Mesendoderm (in vitro differentiated cells): Measurements from ENCODE around the gene FUS.

Experiments
- DNase-seq: peaks from one replicate; pipeline ENCODE4 v3.0.0; 2013
- H2AK5ac ChIP-seq: 2 replicates; pipeline ENCODE4 v1.6.1; 2013; ENCODE audit warnings: low read length, inconsistent platforms
- H2BK120ac ChIP-seq: 2 replicates; pipeline ENCODE4 v1.6.1; 2013; ENCODE audit warnings: low read depth, mild to moderate bottlenecking, low read length, moderate library complexity, mixed read lengths
- H2BK15ac ChIP-seq: replicated peaks from 2 replicates; pipeline ENCODE4 v1.6.1; 2013; ENCODE audit warnings: low read depth, mild to moderate bottlenecking, moderate library complexity
- H2BK5ac ChIP-seq: 2 replicates; pipeline ENCODE4 v1.6.1; 2013; ENCODE audit warnings: low read length, inconsistent platforms
- H3K18ac ChIP-seq: 2 replicates; pipeline ENCODE4 v1.6.1; 2013; ENCODE audit warnings: mild to moderate bottlenecking, low read length, mixed read lengths
- H3K23ac ChIP-seq: one replicate; pipeline ENCODE4 v1.6.1; 2013; ENCODE audit warnings: low read length
- H3K27ac ChIP-seq: 2 replicates; pipeline ENCODE4 v1.5.1; 2013; ENCODE audit warnings: low read depth, mild to moderate bottlenecking, inconsistent platforms, low read length, moderate library complexity
- H3K27me3 ChIP-seq: 2 replicates; pipeline ENCODE4 v1.6.1; 2013; ENCODE audit warnings: low read length, control low read depth, mild to moderate bottlenecking, inconsistent platforms; ENCODE audit not compliant: insufficient read depth, poor library complexity
- H3K36me3 ChIP-seq: 2 replicates; pipeline ENCODE4 v1.6.1; 2013; ENCODE audit warnings: low read length, inconsistent platforms; ENCODE audit not compliant: control insufficient read depth, insufficient read depth
- H3K4ac ChIP-seq: one replicate; pipeline ENCODE4 v1.6.1; 2013; ENCODE audit warnings: low read depth, mild to moderate bottlenecking, low read length, moderate library complexity
- H3K4me1 ChIP-seq: 2 replicates; pipeline ENCODE4 v1.6.1; 2013; ENCODE audit warnings: low read depth, low read length, inconsistent platforms; ENCODE audit not compliant: control insufficient read depth
- H3K4me2 ChIP-seq: 2 replicates; pipeline ENCODE4 v1.6.1; 2013; ENCODE audit warnings: low read length
- H3K4me3 ChIP-seq: 2 replicates; pipeline ENCODE4 v1.5.1; 2013; ENCODE audit warnings: mild to moderate bottlenecking, low read length
- H3K56ac ChIP-seq: one replicate; pipeline ENCODE4 v1.6.1; 2013; ENCODE audit warnings: low read length
- H3K79me1 ChIP-seq: 2 replicates; pipeline ENCODE4 v1.6.1; 2013; ENCODE audit warnings: low read length, inconsistent platforms
- H3K79me2 ChIP-seq: 2 replicates; pipeline ENCODE4 v1.6.1; 2013; ENCODE audit warnings: mild to moderate bottlenecking, low read length; ENCODE audit not compliant: control insufficient read depth, insufficient read depth
- H3K9ac ChIP-seq: 2 replicates; pipeline ENCODE4 v1.6.1; 2013; ENCODE audit warnings: low read length, inconsistent platforms
- H4K5ac ChIP-seq: one replicate; pipeline ENCODE4 v1.6.1; 2013; ENCODE audit warnings: low read length
- H4K8ac ChIP-seq: one replicate; pipeline ENCODE4 v1.6.1; 2013; ENCODE audit warnings: low read depth, mild to moderate bottlenecking, control low read depth, low read length, moderate library complexity
- WGBS: extraction: QIAGEN DNeasy Blood & Tissue Kit; methylation state at CpG from one replicate; pipeline ENCODE4 v1.1.7; 2013; ENCODE audit warnings: low lambda C conversion rate, missing lambda C conversion rate; ENCODE audit not compliant: insufficient coverage; ENCODE audit errors: extremely low coverage; 5-methylcytosine and 5-hydroxymethylcytosine counted together

FUS gene

GRCh38 chr16:31132303-31132979 is 47.5 kb upstream of the FUS start:
- H2BK120ac ChIP-seq = no peak overlapping the region
- no peak overlapping the region for H3K4me3 ChIP-seq
- no peak overlapping the region for H3K56ac ChIP-seq
- peaks cover 16% of the 10 kb centered on the region for H3K79me1 ChIP-seq
- no peak overlapping the region for H3K23ac ChIP-seq
- H4K8ac ChIP-seq = no peak overlapping the region
- no peak overlapping the region for H2AK5ac ChIP-seq
- WGBS = no CpG with 5 or more reads among the region's 20 CpGs
- H3K27me3 ChIP-seq = no peaks in the 10 kb centered on the region
- peaks cover 17% of the 10 kb centered on the region for H3K79me2 ChIP-seq
- peaks cover 3% of the 10 kb centered on the region for H3K4me1 ChIP-seq
- no peak overlapping the region for H3K9ac ChIP-seq
- no peak overlapping the region for H3K27ac ChIP-seq
- H3K18ac ChIP-seq = no peak overlapping the region
- H4K5ac ChIP-seq = no peak overlapping the region
- no peak overlapping the region for H3K4ac ChIP-seq
- H2BK15ac ChIP-seq = no peak overlapping the region
- peaks cover 4% of the 10 kb centered on the region for H3K36me3 ChIP-seq
- H3K4me2 ChIP-seq = no peak overlapping the region
- no peak overlapping the region for H2BK5ac ChIP-seq
- DNase-seq = no peak

DNA sequence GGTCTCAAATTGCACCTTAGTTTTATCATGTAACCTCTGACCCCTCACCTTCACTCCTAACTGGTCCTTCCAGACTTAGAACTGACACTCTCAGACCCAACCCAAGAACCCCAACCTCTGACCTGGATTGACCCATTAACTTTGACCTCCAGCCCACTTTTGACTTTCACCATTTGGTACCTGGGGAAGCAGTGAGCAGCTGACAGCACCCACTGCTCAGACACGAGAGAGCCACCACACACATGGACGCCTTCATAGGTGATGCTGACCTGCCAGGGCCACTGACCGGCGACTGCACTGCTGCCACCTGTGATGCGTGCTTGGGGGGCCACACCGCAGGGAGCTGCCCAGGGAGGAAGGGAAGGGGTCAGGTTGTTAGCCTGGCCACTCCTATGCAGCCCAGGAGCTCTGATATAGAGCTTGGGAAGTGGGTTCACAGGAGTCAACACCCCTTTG is 46.9 kb upstream of the FUS start:
- H3K4ac ChIP-seq = no peak overlapping the region
- H2BK120ac ChIP-seq = no peak overlapping the region
- H3K4me2 ChIP-seq = no peak overlapping the region
- H3K18ac ChIP-seq = no peak overlapping the region
- H2BK15ac ChIP-seq = no peak overlapping the region
- H3K9ac ChIP-seq = no peak overlapping the region
- WGBS = no CpG with 5 or more reads among the region's 6 CpGs
- no peak overlapping the region for H3K23ac ChIP-seq
- no peak overlapping the region for H4K5ac ChIP-seq
- no peak overlapping the region for H4K8ac ChIP-seq
- H2BK5ac ChIP-seq = no peak overlapping the region
- H3K56ac ChIP-seq = no peak overlapping the region
- peaks cover 17% of the 10 kb centered on the region for H3K79me2 ChIP-seq
- H3K27me3 ChIP-seq = no peaks in the 10 kb centered on the region
- H2AK5ac ChIP-seq = no peak overlapping the region
- peaks cover 4% of the 10 kb centered on the region for H3K36me3 ChIP-seq
- peaks cover 3% of the 10 kb centered on the region for H3K4me1 ChIP-seq
- no peak overlapping the region for H3K4me3 ChIP-seq
- no peak overlapping the region for H3K27ac ChIP-seq
- no peak for DNase-seq
- peaks cover 16% of the 10 kb centered on the region for H3K79me1 ChIP-seq

GRCh38 chr16:31134091-31134571 is 45.8 kb upstream of the FUS start:
- no CpG with 5 or more reads among the region's 5 CpGs for WGBS
- H3K4me1 ChIP-seq = peaks cover 12% of the 10 kb centered on the region

DNA sequence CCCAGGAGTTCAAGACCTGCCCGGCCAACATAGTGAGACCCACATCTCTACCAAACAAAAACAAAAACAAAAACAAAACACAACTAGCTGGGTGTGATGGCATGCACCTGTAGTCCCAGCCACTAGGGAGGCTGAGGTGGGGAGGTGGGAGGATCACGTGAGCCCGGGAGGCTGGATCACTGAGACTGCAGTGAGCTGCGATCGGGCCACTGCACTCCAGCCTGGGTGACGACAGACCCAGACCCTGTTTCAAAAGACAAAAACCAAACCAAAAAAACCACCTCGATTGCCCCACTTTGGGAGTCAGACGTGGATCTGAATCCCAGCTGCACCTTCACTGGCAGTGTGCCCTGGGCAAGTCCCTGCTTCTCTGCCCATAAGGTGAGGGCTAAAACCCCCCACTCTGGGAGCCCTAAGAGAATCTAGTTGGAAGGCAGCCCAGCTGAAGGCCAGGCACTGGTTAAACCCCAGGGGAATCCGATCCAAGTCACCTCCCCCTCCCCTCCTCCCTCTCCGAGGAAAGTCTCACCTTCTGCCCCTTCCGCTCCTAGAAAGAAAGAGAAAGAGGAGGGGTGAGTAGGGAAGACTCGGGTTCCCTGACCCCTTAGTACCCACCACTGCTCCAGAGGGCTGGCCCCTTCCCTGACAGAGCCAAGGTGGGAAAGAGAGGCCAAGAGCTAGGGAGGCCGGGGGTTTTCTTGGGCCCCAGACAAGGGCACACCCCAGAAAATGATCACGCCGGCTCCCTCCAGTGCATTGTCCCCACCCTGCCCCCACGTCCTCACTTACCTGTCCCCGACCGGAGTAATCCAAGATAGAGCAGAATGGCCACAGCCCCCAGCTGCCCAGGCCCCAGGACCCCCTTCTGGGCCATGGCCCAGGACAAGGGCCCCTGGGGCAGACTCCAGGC is 45.1 kb upstream of the FUS start:
- Histone ChIP-seq H2BK15ac (no peak overlapping the region), H3K27ac (peak overlapping the region; percentile 74), H3K36me3 (peaks cover 2% of the 10 kb centered on the region), H3K9ac (peak overlapping the region; percentile 96), H3K4me2 (peak overlapping the region; percentile 51), H4K8ac (no peak overlapping the region), H3K56ac (peak overlapping the region; percentile 94), H3K4me3 (peak overlapping the region; percentile 78), H2AK5ac (no peak overlapping the region), H2BK120ac (no peak overlapping the region), H3K18ac (peak overlapping the region; percentile 83), H3K27me3 (no peaks in the 10 kb centered on the region), H3K23ac (no peak overlapping the region), H3K4me1 (peaks cover 15% of the 10 kb centered on the region), H3K79me2 (peaks cover 17% of the 10 kb centered on the region), H3K79me1 (peaks cover 16% of the 10 kb centered on the region), H3K4ac (peak overlapping the region; percentile 87), H4K5ac (no peak overlapping the region), H2BK5ac (peak overlapping the region; percentile 70)
- DNase-seq = peak; percentile 93
- WGBS = no CpG with 5 or more reads among the region's 18 CpGs

More at GRCh38 chr16:31134091-31134571, 45.8 kb upstream of the FUS start:
- H4K8ac ChIP-seq = no peak overlapping the region
- H3K56ac ChIP-seq = peak overlapping the region; percentile 94
- peaks cover 2% of the 10 kb centered on the region for H3K36me3 ChIP-seq
- peak; percentile 27 for DNase-seq
- no peaks in the 10 kb centered on the region for H3K27me3 ChIP-seq
- no peak overlapping the region for H2BK15ac ChIP-seq
- peak overlapping the region; percentile 51 for H3K4me2 ChIP-seq
- H2BK5ac ChIP-seq = no peak overlapping the region
- no peak overlapping the region for H3K23ac ChIP-seq
- H3K4me3 ChIP-seq = no peak overlapping the region
- no peak overlapping the region for H2AK5ac ChIP-seq
- H3K9ac ChIP-seq = peak overlapping the region; percentile 96
- H3K27ac ChIP-seq = no peak overlapping the region
- no peak overlapping the region for H3K18ac ChIP-seq
- no peak overlapping the region for H4K5ac ChIP-seq
- H3K79me2 ChIP-seq = peaks cover 17% of the 10 kb centered on the region
- H3K4ac ChIP-seq = no peak overlapping the region
- no peak overlapping the region for H2BK120ac ChIP-seq
- H3K79me1 ChIP-seq = peaks cover 16% of the 10 kb centered on the region

DNA sequence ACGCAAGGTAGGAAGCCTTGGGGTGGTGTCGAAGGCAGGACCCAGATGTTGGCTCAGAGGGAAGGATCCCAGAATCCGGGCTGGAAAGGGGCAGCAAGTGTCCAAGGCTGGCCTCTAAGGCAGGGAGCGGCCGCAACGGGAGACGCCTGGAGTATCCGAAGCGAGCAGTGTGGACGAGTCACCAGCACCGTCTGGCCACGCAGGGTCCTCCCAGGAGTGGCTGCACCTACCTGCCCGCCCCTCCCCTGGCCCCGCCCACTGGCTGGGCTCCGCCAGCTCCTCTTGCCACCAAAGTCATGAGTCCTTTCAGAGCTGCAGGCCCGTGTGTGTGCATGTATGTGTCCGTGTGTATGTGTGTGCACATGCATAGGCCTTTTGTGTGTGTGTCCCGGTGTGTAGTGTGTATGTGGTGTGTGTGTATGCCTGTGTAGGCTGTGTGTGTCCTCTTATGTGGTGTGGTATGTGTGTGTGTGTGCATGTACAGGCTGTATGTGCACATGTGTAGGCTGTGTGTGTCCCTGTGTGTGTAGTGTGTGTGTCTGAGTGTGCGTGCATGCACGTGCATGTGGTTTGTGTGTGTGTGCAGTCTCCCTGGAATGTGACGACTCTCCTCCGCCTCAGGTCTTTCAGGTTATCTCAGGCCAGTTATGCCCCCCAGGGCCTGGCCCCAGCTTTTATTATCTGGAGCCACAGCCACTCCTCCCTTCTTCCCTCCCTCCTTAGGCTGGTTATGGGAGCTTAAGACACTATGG is 44.2 kb upstream of the FUS start, which contains the start of gene PRSS8:
PRSS8 (minus strand) TSS at position 193 of the 752 bp plus-strand sequence. CDS start 229 bp downstream, outside the sequence.
- peak within 1 kb of the TSS; percentile 94 for H3K56ac ChIP-seq
- no peak within 1 kb of the TSS for H4K5ac ChIP-seq
- peak within 1 kb of the TSS; percentile 70 for H2BK5ac ChIP-seq
- peak within 1 kb of the TSS; percentile 87 for H3K4ac ChIP-seq
- no peak within 1 kb of the TSS for H4K8ac ChIP-seq
- no peaks in the 10 kb centered on the region for H3K27me3 ChIP-seq
- H3K79me2 ChIP-seq = peaks cover 17% of the 10 kb centered on the region
- peaks cover 15% of the 10 kb centered on the region for H3K4me1 ChIP-seq
- H3K79me1 ChIP-seq = peaks cover 16% of the 10 kb centered on the region
- peak within 1 kb of the TSS; percentile 93 for H2AK5ac ChIP-seq
- H3K23ac ChIP-seq = no peak within 1 kb of the TSS
- H3K18ac ChIP-seq = peak within 1 kb of the TSS; percentile 83
- H3K9ac ChIP-seq = peak within 1 kb of the TSS; percentile 96
- no CpG with 5 or more reads among the region's 22 CpGs for WGBS
- H2BK15ac ChIP-seq = no peak within 1 kb of the TSS
- peak within 1 kb of the TSS; percentile 78 for H3K4me3 ChIP-seq
- H2BK120ac ChIP-seq = no peak within 1 kb of the TSS
- peaks cover 2% of the 10 kb centered on the region for H3K36me3 ChIP-seq
- peak; percentile 64 for DNase-seq
- peak within 1 kb of the TSS; percentile 74 for H3K27ac ChIP-seq
- peak within 1 kb of the TSS; percentile 51 for H3K4me2 ChIP-seq
